Measurements from ENCODE around the gene CASK.
A peak's percentile ranks its signal among the peaks of the same experiment; 100 is the strongest.

The CASK gene, protein sequence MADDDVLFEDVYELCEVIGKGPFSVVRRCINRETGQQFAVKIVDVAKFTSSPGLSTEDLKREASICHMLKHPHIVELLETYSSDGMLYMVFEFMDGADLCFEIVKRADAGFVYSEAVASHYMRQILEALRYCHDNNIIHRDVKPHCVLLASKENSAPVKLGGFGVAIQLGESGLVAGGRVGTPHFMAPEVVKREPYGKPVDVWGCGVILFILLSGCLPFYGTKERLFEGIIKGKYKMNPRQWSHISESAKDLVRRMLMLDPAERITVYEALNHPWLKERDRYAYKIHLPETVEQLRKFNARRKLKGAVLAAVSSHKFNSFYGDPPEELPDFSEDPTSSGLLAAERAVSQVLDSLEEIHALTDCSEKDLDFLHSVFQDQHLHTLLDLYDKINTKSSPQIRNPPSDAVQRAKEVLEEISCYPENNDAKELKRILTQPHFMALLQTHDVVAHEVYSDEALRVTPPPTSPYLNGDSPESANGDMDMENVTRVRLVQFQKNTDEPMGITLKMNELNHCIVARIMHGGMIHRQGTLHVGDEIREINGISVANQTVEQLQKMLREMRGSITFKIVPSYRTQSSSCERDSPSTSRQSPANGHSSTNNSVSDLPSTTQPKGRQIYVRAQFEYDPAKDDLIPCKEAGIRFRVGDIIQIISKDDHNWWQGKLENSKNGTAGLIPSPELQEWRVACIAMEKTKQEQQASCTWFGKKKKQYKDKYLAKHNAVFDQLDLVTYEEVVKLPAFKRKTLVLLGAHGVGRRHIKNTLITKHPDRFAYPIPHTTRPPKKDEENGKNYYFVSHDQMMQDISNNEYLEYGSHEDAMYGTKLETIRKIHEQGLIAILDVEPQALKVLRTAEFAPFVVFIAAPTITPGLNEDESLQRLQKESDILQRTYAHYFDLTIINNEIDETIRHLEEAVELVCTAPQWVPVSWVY

DNA sequence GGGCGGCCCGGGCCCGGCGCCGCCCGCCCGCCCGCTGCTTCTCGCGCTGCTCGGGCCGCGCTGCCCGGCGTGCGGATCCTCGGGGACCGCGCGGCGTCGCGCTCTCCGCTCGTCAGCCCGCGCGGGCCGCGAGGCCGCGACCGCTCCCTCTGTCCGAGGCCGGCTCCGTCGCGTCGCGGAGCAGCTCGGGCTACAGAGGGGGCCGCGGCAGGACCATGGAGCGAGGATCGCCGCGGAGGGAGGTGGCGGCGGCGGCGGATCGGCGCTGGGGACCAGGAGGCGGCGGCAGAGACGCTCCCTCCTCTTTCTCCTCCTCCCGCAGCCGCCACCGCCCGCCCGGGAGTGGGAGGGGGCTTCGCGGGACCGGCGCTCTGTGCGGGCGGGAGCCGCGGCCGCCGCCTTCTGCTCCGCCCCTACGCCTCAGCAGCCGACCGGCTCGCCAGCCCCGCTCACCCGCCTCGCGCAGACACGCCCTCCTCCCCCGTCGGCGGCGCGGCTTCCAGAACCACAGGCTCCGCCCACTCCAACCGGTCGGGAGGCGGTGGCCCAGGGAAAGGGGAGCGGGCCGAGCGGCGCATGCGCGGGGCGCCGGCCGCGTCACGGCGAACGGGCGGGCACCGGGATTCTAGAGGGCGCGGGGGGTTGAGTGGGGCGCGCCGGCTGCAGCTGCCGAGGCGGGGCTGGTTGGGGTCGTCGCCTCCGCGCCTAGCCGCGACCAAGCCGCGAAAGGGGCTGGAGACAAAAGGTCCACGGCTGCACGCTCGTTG lies at the start of gene CASK:
CASK (minus strand) TSS at position 344 of the 767 bp plus-strand sequence. CDS start 566 bp downstream, outside the sequence.
- peak; percentile 79 to 80 for DNase-seq (ENCODE audit: low read depth in 1 of 2, low spot score in 1 of 2)

DNA sequence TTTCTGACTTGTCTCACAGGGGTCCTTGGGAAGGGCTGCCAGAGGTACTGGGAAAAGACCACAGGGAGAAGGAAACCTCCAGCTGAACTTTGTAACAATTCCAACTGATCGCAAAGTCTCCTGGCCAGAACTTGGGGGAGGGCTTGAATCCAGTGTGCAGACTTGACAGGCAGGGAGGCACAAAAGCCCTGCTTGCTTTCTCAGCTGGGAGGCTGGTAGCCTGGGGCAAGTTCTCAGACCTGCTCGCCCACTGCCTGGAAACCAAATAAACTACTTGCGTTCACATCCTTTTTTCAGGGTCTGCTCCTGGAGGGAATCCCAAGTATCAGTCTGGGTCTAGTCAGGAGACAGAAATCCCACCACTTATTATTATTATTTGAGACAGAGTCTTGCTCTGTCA lies 48.0 kb upstream of the CASK start:
- DNase-seq (ENCODE audit: low read depth in 1 of 2, low spot score in 1 of 2) = no peak

DNA sequence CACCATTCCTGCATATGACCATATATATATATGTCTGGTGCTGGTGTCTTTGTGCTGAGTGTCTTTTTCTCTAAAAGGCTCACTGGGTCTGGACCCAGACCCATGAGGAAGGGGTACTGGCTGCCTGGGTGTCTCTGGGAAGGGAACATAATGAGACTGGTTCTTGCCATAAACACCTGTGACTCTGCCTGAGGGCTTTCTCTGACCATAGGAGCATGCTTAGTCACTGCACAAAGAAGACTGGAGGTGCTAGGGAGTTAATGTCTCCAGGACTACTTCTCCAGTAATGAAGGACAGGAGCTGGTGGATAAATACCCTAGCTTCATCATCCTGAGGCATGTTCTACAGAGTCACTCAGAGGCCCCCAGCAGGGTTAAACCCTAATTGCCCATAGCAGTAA lies 47.1 kb upstream of the CASK start:
- DNase-seq (ENCODE audit: low read depth in 1 of 2, low spot score in 1 of 2) = no peak

DNA sequence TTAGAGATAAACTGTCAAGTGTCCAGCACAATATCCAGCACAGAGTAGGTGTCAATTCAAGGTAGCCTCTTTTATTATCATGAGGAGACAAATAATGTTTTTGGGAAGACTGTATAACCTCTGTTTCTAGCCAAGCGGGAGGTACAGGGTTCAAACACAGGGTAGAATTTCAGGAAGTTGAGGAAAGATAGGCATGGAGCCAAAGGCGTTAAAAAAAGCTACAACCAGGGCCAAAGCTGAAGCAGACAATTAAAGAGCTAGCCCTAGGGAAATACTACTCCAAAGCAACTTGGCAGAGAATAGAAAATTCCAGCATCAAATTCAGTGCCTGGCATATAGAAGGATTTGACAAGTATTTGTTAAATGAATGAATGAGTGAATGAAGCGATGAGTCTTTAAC lies 40.0 kb upstream of the CASK start:
- no peak for DNase-seq (ENCODE audit: low read depth in 1 of 2, low spot score in 1 of 2)

DNA sequence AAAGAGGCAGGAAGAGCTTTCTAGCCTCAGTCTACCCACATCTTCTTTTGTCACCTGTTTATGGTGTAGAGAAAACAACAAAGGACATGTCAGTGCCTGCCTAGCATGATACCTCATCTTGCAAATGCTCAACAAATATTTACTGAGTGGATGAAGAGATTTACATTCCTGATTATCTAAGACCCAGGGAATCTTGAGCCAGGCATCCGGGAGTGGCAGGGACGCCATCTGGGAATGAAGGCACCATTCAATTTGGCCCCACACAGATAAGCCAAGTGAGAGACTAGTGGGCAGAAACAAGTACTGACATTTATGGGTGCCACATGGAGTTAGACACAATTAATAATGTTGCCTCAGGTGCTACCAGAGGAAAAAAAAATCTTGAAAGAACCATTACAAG lies 36.8 kb upstream of the CASK start:
- no peak for DNase-seq (ENCODE audit: low read depth in 1 of 2, low spot score in 1 of 2)

DNA sequence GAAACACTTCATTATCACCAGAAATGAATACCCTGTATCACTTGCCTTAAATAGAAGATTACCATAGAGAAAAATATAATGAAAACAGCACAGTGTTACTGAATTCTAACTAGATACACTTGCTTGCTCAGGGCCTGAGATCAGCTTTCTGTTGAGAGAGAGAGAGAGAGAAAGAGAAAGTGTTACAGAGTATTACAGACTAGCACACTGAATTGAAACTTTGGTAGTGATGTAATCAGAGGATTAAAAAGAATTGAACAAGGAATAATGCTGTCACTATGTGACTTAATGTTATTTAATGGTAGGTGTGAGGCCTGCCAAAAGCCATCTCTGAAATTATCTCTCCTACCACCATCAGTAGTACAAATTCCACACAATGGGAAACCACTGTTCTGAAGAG lies 35.5 kb upstream of the CASK start:
- no peak for DNase-seq (ENCODE audit: low read depth in 1 of 2, low spot score in 1 of 2)

DNA sequence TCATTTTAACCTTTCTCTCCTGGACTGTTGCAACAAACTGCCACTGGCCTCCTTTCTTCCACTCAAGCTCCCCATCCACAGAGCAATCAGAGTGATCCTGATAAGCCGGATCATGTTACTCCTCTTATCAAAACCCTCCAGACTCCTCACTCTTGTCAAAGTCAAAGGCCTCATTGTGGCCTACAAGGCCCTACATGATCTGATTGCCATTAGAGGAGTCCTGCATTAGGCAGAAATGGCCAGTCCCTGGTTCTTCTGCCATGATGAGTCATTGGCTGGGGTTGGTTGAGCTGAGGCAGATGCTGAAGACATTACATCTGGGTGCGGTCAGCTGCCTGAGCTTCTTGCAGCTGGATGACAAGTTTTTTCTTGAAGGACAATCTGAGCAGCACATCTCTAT lies 32.7 kb upstream of the CASK start:
- no peak for DNase-seq (ENCODE audit: low read depth in 1 of 2, low spot score in 1 of 2)

DNA sequence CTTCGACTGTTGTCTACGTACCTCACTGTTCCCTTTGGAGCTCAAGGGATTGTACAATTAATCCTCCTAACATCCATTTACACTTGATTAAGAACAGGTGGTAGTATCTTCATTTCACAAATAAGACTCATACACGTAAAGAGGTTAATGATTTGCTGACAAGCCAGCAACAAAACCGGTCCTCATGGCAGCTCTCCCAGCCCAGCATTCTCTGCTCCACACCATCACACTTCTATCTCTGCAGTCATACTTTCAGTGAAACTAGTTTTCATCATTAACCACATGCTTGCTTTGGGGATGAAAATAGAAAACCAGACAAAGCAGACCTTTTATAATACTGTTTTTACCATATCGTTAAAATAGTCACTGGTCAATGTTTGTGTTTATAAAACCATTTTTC lies 28.7 kb upstream of the CASK start:
- DNase-seq (ENCODE audit: low read depth in 1 of 2, low spot score in 1 of 2) = no peak

DNA sequence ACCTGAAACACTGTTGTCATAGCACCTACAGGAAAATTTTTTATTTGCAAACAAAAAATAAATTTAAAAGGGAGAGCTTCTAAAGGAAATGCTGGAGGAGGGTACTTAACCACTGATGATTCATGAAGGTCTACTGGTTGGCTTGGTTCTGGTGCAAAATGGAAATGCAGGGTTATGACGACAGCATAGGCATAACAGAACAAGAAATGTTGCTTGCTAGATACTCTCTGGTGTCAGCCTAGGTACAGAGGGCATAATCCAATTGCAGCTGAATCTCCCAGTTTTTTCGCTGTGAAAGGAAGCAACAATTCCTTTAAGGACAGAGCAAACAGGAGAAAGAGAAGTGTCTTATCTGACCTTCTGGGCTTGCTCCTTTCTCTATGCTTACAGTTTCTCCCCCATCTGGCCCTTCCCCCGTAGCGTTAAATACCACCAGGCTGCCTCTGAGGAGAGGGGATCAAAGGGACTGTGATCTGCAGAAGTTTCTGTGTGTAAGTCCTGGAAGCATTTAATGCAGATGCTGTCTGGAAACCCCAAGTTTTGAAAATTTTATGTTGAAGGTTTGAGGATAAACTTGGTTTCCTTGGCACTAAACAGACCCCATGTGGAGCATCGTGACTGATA lies 23.7 kb upstream of the CASK start:
- no peak for DNase-seq (ENCODE audit: low read depth in 1 of 2, low spot score in 1 of 2)

DNA sequence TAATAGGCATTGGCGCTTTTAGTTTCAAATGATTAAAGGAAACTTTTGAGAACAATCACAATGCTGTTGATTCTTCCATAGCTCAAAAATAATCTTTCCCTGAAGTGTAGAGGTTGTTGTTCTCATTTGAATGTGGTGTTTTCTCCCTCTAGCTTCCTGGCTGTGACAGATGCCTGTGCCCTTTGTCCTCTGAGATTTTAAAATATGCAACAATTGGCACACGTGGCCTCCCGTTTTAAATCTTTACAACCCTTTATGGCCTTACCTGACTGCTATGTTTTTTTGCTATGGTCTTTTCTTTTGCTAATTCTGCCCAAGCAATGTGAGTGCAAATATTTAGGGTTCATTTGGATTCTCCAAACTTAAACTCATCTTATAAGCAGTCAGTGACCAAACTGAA lies 22.9 kb upstream of the CASK start:
- DNase-seq (ENCODE audit: low read depth in 1 of 2, low spot score in 1 of 2) = no peak

DNA sequence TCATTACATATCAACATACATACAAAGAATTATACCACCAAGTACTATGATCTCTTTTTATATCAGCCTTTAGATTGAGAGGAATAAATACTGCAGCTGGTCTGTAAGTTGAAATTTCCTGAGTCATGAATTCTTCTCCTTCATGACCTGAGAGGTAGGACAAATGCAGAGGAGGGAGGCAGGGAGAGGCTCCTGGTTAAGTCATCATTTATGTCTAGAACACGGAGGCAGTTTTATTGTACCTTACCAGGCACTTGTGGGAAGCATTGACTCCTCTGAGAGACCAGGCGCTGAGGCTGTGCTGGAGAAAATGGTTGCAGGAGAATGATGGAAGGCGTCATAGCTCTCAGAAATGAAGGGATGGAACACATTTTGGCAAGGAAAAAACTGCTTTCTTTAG lies 12.5 kb upstream of the CASK start:
- DNase-seq (ENCODE audit: low read depth in 1 of 2, low spot score in 1 of 2) = no peak

DNA sequence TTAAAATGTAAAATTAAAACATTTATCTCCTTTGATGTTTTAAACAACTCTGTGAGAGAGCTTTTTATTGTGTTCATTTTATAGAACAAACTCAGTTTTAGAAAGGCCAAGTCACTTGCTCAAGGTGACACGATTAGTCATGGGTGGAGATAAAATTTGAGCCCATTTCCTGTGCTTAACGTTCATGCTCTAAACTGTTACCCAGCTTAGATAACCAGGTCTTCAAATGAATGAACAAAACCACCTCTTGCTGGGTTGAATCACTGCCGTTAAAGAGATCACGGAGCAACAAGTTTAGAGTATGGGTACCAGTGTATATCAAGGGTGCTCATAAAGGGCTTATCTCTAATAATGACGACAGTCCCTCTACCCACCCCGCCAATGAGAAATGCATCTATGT lies 10.2 kb upstream of the CASK start:
- DNase-seq (ENCODE audit: low read depth in 1 of 2, low spot score in 1 of 2) = no peak

DNA sequence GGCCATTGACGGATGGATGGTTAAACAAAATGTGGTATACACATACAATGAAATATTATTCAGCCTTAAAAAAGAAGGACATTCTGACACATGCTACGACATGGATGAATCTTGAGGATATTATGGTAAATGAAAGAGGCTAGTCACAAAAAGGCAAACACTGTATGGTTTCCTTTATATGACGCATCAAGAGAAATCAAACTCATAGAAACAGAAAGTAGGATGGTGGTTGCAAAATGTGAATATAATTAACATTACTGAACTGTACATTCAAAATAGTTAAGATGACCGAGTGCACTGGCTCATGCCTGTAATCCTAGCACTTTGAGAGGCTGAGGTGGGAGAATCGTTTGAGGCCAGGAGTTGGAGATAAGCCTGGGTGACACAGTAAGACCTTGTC lies 9.5 kb upstream of the CASK start:
- no peak for DNase-seq (ENCODE audit: low read depth in 1 of 2, low spot score in 1 of 2)

DNA sequence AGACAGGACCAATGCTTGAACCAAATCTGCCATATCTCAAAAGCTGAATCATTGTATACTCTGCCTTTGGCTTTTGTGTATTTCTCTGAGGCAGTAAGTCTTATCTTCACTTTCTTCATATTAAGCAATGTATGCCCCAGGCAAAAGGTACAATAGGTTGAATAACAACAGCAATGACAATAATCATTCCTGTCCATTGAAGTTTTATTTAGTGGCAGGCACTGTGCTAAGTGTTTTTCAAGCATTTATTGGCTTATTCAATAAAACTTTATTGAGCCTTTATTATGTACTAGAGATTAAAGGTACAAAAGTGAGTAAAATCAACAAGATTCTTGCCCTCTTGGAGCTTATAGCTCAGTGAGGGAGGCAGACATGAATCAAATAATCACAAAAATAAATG lies 8.2 kb upstream of the CASK start:
- DNase-seq (ENCODE audit: low read depth in 1 of 2, low spot score in 1 of 2) = no peak

DNA sequence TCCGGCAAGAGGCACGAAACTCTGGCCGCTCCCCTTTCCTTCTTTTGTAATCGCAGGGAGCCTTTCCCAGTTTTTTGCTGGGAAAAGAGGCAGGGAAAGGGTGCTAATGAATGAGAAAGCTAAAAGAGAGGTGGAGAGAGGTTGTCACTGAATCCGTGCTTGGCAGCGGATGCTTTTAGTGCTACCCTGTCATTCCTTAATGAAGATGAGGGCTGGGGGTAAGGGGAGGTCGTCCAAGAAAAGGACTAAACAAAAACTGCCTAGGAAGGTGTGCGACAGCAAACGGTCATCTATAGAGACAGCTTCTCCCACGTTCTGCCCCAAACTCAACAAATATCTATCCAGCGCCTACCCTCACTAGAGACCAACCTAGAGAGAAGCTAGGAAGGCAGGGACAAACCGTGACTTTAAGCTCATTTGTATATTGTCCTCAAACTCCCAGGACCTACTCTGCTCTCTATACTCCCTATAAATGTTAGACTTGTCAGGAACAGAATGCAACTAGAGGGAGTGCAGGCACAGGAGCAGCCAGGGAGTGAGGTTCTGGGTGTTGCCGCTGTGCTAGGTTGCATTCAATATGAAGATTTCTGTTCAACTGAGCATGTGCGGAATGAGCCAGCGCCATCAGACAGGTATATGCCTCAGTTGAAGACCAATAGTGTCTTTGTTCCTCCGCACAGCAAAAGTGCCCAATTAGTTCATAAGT lies 777 bp upstream of the CASK start:
- no peak for DNase-seq (ENCODE audit: low read depth in 1 of 2, low spot score in 1 of 2)

DNA sequence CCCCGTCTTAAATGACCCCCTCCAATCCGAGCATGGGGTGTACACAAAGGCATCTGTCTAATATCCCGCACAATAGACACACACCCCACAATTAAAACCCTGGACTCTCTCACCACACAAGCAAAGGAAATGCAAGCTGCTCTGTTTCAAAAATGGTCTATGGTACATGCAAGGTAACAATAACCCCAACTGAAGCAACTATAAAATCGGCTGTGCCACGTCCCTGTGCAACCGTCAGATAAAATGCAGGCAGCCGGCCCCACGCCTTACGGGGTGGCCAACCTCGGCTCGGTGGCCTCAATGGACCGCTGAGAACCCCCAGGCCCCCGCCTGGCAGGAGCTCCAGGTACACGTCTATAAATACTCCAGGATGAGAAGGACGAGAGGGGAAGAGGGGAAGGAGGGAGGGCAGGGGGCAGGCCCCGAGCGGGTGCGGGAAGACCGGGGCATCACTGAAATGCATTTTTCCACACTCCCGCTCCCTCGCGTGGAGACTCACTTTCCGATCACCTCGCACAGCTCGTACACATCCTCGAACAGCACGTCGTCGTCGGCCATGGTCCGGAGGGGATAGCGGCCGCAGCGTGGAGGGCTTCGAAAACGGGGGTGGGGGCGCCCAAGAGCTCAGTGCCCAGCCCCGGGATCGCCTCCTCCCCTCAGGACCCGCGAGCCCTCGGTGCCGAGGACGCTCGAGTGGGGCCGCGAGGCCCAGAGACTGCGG lies 763 bp downstream of the CASK start:
- DNase-seq (ENCODE audit: low read depth in 1 of 2, low spot score in 1 of 2) = peak in 1 of 2 donors; percentile 5

DNA sequence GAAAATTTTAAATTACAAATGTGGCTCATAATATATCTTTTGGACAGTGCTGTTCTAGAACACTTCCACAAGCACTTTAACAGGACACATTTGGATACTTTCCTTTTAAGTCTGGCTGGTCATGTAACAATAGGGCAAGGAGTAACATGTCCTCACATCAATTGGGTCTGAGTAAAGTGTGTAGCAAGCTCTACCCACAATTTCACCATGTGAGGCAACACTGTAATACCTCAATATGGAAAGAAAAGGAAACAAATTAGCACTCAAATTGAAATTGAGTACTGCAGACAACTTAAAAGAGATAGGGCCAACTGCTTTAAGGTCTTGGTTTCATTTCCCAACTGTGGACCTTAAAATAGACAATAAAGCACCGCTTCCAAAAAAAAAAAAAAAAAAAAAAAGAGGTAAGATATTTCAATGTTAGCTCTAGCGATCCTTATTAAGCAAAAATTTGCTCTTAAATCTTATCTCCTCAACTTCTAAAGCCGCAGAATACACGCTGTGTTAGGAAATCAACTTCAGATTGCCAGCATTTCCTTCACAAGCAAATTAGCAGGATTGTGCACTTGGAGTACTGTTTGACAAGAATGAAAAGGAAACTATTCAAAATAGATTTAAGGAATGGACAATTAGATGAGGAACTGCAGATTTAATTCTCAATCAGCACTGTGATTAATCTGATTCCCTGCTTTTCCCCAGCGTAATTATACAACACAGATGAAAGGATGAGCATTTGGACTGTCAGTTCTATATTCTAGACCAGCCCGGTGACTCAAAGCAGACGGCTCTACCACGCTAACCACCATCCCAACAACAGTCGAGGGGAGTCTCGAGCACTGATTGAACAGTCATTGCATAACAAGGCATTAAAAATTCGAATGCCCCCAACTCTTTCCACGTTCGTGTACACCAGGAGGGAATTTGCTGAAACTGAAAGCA lies 1.6 kb downstream of the CASK start:
- DNase-seq (ENCODE audit: low read depth in 1 of 2, low spot score in 1 of 2) = no peak

DNA sequence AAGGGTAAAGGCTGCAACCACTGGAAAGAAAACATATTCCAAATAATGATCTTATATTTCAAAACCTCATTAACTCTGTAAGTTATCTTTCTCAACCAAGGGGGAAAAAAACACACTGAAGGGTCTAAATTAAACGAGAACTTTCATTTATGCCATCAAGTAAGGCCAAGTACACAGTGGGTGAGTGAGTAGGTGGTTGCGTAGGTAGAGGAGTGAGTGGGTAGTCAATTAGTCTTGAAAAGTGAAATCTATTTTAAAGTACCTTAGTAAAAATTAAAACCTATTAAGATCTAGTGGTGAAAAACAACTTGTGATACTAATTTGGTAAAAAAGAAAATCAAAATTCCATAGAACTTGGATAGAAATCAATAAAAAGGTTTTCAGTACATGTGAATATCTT lies 3.5 kb downstream of the CASK start:
- no peak for DNase-seq (ENCODE audit: low read depth in 1 of 2, low spot score in 1 of 2)

DNA sequence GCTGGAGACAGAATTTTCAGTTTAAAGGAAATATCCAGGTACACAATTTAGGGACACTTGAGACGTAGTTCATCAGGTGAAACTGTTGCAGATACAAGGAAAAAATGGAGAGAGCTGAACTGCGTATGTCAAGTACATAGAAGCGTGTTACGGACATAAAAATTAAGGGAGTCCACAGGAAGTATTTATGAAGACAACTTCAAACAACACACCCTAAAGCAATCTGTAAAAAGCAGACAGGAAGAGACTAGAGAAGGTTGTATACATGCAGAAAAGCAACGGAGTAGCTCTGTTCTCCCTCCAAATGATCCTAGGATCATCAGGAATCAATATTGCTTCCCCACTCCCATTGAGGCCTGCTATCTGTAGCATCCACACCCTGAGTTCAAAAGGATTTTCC lies 5.8 kb downstream of the CASK start:
- DNase-seq (ENCODE audit: low read depth in 1 of 2, low spot score in 1 of 2) = no peak

All from stimulated activated CD4-positive, alpha-beta T cell treated with anti-CD3 and anti-CD28 coated beads, Interleukin-15, amount 100 ng/mL, for 1 hour (primary cell).